GM12891 (cell line): ENCODE data around the gene DIRAS1.

Experiments
- POLR2A ChIP-seq: IDR thresholded peaks from 2 replicates; pipeline ENCODE4 v1.6.1; 2011; ENCODE audit warnings: low read depth, low read length, control low read depth
- POLR2AphosphoS5 ChIP-seq: IDR thresholded peaks from 2 replicates; pipeline ENCODE4 v1.6.1; 2011; ENCODE audit warnings: low read depth, low read length, control low read depth
- POU2F2 ChIP-seq: IDR thresholded peaks from 2 replicates; pipeline ENCODE4 v1.6.1; 2011; ENCODE audit warnings: low read depth, mild to moderate bottlenecking, control low read depth, low read length, moderate library complexity
- TAF1 ChIP-seq: IDR thresholded peaks from 2 replicates; pipeline ENCODE4 v1.6.1; 2011; ENCODE audit warnings: low read depth, low read length, control low read depth

DNA sequence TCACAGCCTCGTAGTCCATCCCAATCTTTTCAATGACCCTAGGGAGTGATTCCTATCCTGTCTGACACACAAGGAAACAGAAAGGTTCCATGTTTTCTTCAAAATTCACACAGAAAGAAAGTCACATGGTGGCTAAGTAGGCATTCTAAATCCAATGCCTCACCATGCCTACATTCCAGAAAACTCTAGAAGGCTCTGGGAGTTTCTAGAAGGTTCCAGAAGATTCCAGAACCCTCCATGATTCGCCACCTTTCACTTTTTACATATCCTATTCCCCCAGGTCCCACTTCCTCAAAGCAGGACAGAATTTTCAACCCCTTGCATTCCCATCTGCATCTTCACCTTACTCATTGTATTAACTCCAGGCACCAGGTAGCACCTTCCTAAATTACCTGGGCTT lies 41.7 kb downstream of the DIRAS1 start:
- TF ChIP-seq POLR2A (no peak), POLR2AphosphoS5 (no peak), TAF1 (no peak), POU2F2 (no peak)
